ENCODE data around the gene FARSB.

The FARSB gene

DNA sequence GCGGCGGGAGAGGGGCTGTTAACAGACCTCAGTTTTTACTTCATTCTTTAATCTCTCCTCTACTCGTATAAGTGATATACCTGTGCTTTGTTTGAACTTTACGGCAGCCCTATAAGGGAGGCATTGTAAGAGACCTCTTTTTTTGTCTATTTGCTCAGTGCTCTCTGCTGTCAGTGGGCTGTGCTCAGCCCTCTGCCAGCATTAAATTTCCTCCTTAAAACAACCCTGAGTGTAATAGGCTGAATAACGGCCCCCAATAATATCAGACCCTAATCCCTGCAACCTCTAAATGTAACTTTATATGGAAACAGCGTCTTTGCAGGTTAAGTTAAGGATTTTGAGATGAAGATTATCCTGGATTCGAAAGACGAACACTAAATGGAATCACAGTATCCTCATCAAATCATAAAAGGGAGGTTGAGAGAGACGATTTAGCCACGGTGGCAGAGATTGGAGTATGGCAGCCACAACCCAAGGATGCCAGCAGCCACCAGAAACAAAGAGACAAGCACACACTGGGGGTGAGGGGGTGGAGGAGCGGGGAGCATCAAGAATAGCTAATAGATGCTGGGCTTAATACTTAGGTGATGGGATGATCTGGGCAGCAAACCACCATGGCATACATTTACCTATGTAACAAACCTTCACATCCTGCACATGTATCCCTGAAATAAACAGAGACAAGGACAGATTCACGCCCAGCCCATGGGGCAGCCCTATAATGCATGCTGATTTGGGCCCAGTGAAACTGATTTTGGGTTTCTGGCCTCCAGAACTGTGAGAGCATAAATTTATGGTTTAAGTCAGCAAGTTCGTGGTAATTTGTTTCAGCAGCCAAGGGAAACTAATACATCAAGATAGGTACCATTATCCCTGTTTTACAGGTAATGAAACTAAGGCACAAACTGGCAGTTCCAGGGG, 894 bp upstream of the FARSB start:
- no peak for DNase-seq

GRCh38 chr2:222653280-222653679, 2.6 kb downstream of the FARSB start:
- no peak for DNase-seq

GRCh38 chr2:222652491-222653255, 3.2 kb downstream of the FARSB start:
- DNase-seq, result no peak

GRCh38 chr2:222651718-222652418, 4.0 kb downstream of the FARSB start:
- DNase-seq, result no peak

- DNase-seq, result no peak
Measured at GRCh38 chr2:222649801-222650200, 6.1 kb downstream of the FARSB start.

DNA sequence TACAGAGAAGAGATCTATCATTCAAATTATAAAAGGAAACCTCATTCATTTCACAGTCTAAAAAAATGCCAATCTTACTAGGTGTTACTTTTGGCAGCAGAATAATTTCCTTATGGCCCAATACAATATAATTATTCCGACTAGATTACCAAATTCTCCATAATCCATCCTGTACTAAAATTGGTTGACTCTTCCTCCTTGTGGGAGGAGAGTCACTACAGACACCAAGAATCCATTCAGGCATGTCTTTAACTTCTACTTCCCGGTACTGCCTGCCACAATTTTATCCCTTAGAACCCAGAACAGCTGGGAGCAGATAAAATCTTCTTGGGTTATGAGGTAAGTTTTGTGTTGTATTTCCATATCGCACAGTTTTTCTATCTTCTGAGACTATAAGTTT, 9.9 kb downstream of the FARSB start:
- DNase-seq, result no peak

DNA sequence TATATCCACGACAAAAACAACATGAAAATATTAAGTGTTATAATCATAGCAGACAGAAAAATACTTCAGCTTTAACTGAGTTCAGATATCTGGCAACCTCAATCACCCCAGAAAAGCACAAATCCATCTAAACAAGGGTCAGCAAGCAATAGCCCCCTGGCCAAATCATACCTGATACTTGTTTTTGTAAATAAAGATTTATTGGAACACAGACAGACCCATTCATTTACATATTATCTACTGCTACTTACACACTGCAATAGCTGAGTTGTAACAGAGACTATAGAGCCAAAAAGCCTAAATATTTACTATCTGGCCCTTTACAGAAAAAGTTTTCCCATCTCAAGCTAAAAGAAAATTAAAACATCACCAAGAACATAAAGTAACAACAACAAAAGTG, 12.8 kb downstream of the FARSB start:
- DNase-seq, result no peak

GRCh38 chr2:222641336-222641735, 14.6 kb downstream of the FARSB start:
- DNase-seq, result no peak

DNA sequence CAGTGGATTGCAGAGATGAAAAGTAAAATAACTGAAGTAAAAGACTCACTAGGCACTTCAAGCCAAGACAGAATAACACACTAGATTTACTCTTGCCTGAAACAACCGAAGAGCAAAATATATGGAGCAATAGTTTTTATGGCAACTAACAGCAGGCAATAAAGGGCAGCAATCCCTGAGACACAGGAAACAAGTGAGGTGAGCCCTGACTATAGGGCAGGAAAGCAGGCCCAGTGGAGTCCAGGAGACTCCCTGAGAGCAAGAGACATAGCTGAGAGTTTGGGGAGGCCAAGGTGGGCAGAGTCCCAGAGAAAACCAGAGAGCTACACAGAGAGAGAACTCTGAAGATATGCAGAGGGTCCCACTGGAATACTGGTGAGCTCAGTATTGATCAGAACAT, 18.8 kb downstream of the FARSB start:
- DNase-seq, result no peak

GRCh38 chr2:222635295-222635694, 20.6 kb downstream of the FARSB start:
- no peak for DNase-seq

- DNase-seq, result no peak
Measured at GRCh38 chr2:222627764-222628163, 28.1 kb downstream of the FARSB start.

DNA sequence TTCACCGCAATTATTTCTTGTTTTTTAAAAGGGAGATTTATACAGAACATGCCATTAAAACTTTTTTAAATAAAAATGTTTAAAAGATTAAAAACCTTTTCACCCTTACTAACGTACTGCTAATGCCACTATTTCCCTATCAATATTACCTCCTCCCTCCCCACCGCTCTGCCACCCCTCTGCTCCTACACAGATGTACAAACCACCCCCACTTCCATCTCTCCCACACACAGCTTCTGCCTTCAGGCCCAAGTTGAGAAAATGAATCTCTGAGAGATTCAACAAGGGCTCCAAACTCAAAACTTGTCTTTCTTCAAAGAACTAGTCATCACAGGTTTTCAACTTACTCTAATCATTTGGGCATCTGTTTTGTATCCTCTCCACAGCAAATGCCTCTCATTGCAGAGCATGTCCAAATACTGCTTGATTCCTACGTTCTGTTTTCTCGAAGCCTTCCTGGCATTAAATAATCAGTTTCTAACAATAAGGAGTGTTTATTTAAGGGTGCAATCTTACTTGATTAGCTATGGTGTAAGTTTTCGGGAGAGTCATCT, 32.1 kb downstream of the FARSB start:
- no peak for DNase-seq

DNA sequence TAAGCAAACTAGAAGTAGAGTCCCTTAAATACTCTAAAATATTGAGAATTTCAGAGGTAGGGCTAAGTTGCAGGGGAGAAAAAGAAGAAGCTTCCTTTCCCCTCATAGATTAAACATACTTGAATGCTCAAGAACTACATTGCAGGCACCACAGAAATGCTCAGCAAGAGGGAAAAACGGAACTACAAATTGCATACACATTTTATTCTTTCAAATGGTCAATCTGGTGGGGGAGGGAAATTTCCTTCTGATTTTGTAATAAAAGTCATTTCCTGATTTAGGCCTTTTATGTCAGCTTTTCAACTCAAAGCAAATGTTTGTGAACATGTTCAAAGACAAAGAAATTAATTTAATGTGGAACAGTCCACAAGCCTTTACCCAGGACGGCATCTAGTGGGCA, 33.0 kb downstream of the FARSB start:
- DNase-seq, result no peak

GRCh38 chr2:222621893-222622292, 34.0 kb downstream of the FARSB start:
- DNase-seq, result no peak

- no peak for DNase-seq
Measured at GRCh38 chr2:222615320-222615719, 40.6 kb downstream of the FARSB start.

- no peak for DNase-seq
Measured at GRCh38 chr2:222613715-222614331, 42.1 kb downstream of the FARSB start.

- no peak for DNase-seq
Measured at GRCh38 chr2:222611684-222612083, 44.2 kb downstream of the FARSB start.

DNA sequence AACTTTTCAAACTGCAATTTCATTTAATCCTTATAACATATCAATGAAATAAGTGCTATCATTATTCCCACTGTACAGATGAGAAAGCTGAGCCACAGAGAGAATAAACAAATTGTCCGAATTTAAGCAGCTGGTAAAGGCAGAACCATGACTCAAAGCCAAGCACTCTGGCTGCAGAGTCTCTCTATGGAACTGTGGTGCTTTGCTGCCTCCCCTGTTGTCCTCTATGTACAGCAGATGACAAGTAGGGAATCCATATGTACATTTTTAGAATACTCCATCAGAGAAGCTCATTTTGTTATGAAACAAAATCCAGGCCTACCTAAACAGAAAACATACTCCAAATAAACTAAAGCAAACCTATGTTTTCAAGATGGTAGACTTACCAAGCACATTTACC, 45.1 kb downstream of the FARSB start:
- DNase-seq, result no peak

DNA sequence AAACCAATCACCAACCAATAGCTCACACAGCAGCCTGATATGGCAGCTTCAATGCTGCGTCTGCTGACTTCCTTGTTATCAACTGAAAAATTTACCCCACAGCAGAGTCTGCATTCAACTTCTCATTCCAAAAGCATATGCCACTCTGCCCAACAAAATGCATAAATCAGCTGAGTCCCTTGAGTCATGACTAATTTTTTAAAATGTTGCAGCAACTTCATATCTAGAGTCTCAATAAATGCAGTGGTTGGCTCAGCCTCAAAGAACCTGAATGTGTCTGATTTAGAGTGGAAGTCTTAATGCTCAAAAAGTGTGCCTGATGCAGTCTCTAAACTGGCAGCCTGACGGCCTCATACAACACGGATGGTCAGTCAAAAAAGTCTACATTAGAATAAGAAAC, 46.5 kb downstream of the FARSB start:
- no peak for DNase-seq

GRCh38 chr2:222608081-222608480, 47.8 kb downstream of the FARSB start:
- no peak for DNase-seq

DNA sequence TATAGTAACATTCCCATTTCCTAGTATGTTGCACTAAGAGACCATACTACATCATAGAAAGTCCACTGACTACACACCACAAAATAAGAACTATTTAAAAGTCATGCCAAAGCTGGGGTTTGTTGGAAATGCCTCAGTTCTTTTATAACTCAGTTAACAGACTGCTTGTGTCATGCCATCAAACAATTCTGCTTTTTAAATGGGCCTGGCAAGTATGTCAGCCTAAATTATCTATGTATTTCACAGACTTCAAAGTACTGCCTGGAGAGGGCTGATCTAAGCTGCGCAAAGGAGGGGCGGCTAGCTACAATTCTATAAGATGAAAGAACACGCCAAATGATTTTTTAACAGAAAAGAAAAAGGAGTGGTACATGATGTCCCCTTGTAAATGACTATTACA, 49.6 kb downstream of the FARSB start:
- DNase-seq, result no peak

GRCh38 chr2:222604749-222605515, 51.0 kb downstream of the FARSB start:
- no peak for DNase-seq
